Calu3 (cell line): ENCODE results near the gene CCDC146. TPM values are rescaled to one million over a fixed set of nuclear protein-coding genes. Genes with fewer than 3 reads are reported as not detected.

Experiments used
- BruUV-seq: library from RNA; stranded (reverse); fragments of 400-500 nt; replicated peaks from 2 replicates; lab custom pipeline; 2021; lab: Mats Ljungman, UMichigan
- CTCF ChIA-PET: fragments of 300-600 bp; sonication (Branson Sonifier 250); formaldehyde crosslinking; loops from one replicate; lab custom pipeline; 2022; ENCODE audit warnings: antibody characterized with exemption; lab: Charles Lee
- DNase-seq: peaks from one replicate; pipeline ENCODE4 v3.0.0; 2022
- H3K27ac Mint-ChIP-seq: one replicate; pipeline ENCODE4 v1.8.0; 2022; ENCODE audit warnings: mixed read lengths; ENCODE audit not compliant: unreplicated experiment
- H3K27me3 Mint-ChIP-seq: one replicate; pipeline ENCODE4 v1.8.0; 2022; ENCODE audit warnings: mixed read lengths; ENCODE audit not compliant: unreplicated experiment
- H3K36me3 Mint-ChIP-seq: one replicate; pipeline ENCODE4 v1.8.0; 2022; ENCODE audit warnings: mild to moderate bottlenecking, moderate library complexity, mixed read lengths; ENCODE audit not compliant: insufficient read depth, unreplicated experiment
- H3K4me1 Mint-ChIP-seq: one replicate; pipeline ENCODE4 v1.8.0; 2022; ENCODE audit warnings: mild to moderate bottlenecking, low read depth, mixed read lengths; ENCODE audit not compliant: unreplicated experiment
- H3K4me3 Mint-ChIP-seq: one replicate; pipeline ENCODE4 v1.8.0; 2022; ENCODE audit warnings: mild to moderate bottlenecking, low read depth, moderate library complexity, mixed read lengths; ENCODE audit not compliant: unreplicated experiment
- H3K9me3 Mint-ChIP-seq: one replicate; pipeline ENCODE4 v1.8.0; 2022; ENCODE audit warnings: low read depth, mixed read lengths; ENCODE audit not compliant: unreplicated experiment
- intact Hi-C: fragments of 100-400 bp; cut with micrococcal nuclease; formaldehyde crosslinking; loops from one replicate; pipeline ENCODE4 v1.10.0; 2022; ENCODE audit not compliant: unreplicated experiment
- total RNA-seq: library from RNA; stranded (reverse); gene quantifications from 2 replicates; pipeline ENCODE4 v1.2.3, GENCODE V29; 2022
- TF ChIP-seq, protein P1 (sequence below): fragments of 200-600 bp; IDR thresholded peaks from one replicate; pipeline ENCODE4 v1.8.0; 2022; ENCODE audit warnings: antibody characterized with exemption; ENCODE audit not compliant: unreplicated experiment

Gene CCDC146
- total RNA-seq, 1 experiment from 2014 or later: 8.8 TPM

DNA sequence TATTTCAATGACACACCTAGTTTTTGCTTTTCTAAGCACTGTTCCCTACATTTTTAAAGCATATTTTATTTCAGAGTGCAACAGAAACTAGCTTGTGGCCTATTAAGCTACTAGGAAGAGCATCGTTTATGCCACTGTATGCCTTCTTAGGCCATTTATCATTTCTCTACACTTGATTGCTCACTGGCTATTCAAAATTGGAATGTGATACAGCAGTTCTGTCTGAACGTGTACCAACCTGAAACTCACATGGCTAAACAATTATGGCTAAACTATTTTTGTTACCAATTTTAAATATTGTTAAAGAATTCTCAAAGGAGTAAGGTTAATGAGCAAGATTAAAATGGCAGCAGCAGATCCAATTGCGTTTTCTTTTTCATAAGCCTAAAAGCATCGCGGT is 188.6 kb downstream of the CCDC146 start:
- no peak overlapping the region for H3K4me3 Mint-ChIP-seq
- no peaks in the 10 kb centered on the region for H3K4me1 Mint-ChIP-seq
- TF ChIP-seq, protein P1, sequence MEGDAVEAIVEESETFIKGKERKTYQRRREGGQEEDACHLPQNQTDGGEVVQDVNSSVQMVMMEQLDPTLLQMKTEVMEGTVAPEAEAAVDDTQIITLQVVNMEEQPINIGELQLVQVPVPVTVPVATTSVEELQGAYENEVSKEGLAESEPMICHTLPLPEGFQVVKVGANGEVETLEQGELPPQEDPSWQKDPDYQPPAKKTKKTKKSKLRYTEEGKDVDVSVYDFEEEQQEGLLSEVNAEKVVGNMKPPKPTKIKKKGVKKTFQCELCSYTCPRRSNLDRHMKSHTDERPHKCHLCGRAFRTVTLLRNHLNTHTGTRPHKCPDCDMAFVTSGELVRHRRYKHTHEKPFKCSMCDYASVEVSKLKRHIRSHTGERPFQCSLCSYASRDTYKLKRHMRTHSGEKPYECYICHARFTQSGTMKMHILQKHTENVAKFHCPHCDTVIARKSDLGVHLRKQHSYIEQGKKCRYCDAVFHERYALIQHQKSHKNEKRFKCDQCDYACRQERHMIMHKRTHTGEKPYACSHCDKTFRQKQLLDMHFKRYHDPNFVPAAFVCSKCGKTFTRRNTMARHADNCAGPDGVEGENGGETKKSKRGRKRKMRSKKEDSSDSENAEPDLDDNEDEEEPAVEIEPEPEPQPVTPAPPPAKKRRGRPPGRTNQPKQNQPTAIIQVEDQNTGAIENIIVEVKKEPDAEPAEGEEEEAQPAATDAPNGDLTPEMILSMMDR: no peak
- no peak for DNase-seq
- intact Hi-C loops: no loop called here
- peaks cover 4% of the 10 kb centered on the region for H3K9me3 Mint-ChIP-seq
- H3K27me3 Mint-ChIP-seq: no peaks in the 10 kb centered on the region
- no peak overlapping the region for H3K27ac Mint-ChIP-seq
- BruUV-seq: no TSS peak
- peaks cover 3% of the 10 kb centered on the region for H3K36me3 Mint-ChIP-seq
- CTCF ChIA-PET: no interaction called here

DNA sequence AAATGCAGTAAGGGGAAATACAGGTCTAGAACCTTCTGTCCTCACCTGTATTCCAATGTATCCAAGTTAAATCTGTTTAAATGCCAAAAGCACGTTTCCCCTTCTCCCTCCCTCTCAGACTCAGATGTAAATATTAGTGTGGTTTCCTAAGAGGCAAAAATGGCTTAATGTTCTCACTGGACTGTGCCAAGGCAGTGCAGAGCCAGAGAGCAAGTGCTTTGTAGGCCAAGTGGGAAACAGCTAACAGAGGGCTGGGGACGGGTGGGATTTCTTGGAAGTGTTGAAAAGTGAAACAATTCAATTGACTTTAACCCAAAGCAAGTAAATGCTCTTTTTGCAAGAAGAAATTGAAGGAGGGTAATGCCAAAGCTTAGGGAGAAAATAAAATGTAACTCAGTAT is 190.7 kb downstream of the CCDC146 start:
- CTCF ChIA-PET: no interaction called here
- H3K4me3 Mint-ChIP-seq: no peak overlapping the region
- no peak for DNase-seq
- no peaks in the 10 kb centered on the region for H3K27me3 Mint-ChIP-seq
- TF ChIP-seq, protein P1: no peak
- H3K27ac Mint-ChIP-seq: no peak overlapping the region
- H3K36me3 Mint-ChIP-seq: no peaks in the 10 kb centered on the region
- BruUV-seq: no TSS peak
- peaks cover 8% of the 10 kb centered on the region for H3K4me1 Mint-ChIP-seq
- intact Hi-C loops: no loop called here
- peaks cover under 1% of the 10 kb centered on the region for H3K9me3 Mint-ChIP-seq

DNA sequence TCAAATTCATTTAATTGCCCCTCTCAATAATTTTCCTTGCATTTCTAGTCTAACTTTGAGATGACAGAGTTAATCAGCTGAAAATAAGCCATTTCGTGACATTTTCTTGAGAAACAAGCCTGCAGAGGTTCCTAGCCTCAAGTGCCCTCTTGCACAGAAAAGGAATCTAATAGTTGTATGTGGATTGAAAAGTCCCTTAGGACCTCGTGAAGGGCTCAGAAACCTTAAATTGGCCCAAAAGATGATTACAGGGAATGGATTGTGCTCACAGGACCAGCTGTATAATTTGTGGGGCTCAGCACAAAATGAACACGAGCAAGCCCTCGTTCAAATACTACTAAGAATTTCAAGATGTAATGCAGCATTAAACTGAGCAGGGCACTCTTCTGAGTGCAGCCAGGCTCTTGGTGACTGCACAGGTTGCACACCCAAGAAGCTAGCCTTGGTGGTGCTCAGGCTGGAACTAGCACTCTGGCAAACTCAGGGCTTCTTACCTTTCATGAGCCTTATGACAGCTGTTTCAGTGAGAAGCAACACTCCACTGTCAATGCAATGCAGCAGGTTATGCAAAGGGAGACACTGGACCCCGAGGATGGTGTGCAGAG is 191.6 kb downstream of the CCDC146 start:
- TF ChIP-seq, protein P1: no peak
- intact Hi-C loops: no loop called here
- CTCF ChIA-PET: no interaction called here
- H3K27ac Mint-ChIP-seq: no peak overlapping the region
- peaks cover 8% of the 10 kb centered on the region for H3K4me1 Mint-ChIP-seq
- no peaks in the 10 kb centered on the region for H3K27me3 Mint-ChIP-seq
- DNase-seq: no peak
- H3K36me3 Mint-ChIP-seq: no peaks in the 10 kb centered on the region
- no peaks in the 10 kb centered on the region for H3K9me3 Mint-ChIP-seq
- BruUV-seq: no TSS peak
- no peak overlapping the region for H3K4me3 Mint-ChIP-seq

DNA sequence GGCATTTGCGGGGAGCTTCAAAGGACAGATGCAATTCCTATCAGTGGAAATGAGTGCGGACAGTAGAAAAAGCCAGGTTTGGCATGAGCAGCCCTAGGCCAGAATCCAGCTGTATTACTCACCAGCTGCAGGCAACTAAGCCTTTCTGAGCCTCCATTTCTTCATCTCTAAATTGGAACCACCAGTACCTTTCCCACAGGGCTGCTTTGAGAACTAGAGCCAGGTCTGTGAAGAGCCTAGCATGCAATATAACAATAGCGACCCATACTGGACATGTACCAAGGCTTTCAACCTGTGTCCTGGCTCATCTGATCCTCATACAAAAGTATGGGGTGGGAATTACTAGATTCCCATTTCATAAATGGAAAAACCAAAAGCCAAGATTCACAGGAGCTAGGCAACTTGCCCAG is 192.8 kb downstream of the CCDC146 start:
- TF ChIP-seq, protein P1: no peak
- Mint-ChIP-seq H3K27ac (no peak overlapping the region), H3K9me3 (no peaks in the 10 kb centered on the region), H3K4me1 (peaks cover 8% of the 10 kb centered on the region), H3K27me3 (no peaks in the 10 kb centered on the region), H3K4me3 (no peak overlapping the region), H3K36me3 (no peaks in the 10 kb centered on the region)
- intact Hi-C loops: no loop called here
- CTCF ChIA-PET: no interaction called here
- DNase-seq: no peak
- BruUV-seq: no TSS peak
